HUES64 (cell line): ENCODE data around the gene FGF14.

ENCODE experiments used
- H3K27ac ChIP-seq: 2 replicates; pipeline ENCODE4 v1.7.0; 2013; ENCODE audit warnings: low read depth, low read length, inconsistent platforms
- H3K27me3 ChIP-seq: 2 replicates; pipeline ENCODE4 v1.6.1; 2013; ENCODE audit warnings: mild to moderate bottlenecking, low read length; ENCODE audit not compliant: insufficient read depth
- H3K36me3 ChIP-seq: 2 replicates; pipeline ENCODE4 v1.6.1; 2013; ENCODE audit warnings: mild to moderate bottlenecking, low read length; ENCODE audit not compliant: insufficient read depth
- H3K4me1 ChIP-seq: 2 replicates; pipeline ENCODE4 v1.6.1; 2013; ENCODE audit warnings: mild to moderate bottlenecking, low read length, moderate library complexity; ENCODE audit not compliant: insufficient read depth
- H3K4me3 ChIP-seq: 2 replicates; pipeline ENCODE4 v1.5.1; 2013; ENCODE audit warnings: mild to moderate bottlenecking, low read length, moderate library complexity
- H3K9ac ChIP-seq: 2 replicates; pipeline ENCODE4 v1.6.1; 2013; ENCODE audit warnings: mild to moderate bottlenecking, low read depth, low read length
- H3K9me3 ChIP-seq: 2 replicates; pipeline ENCODE4 v1.6.1; 2013; ENCODE audit warnings: low read depth, low read length; ENCODE audit not compliant: insufficient read depth
- WGBS: fragments of 150-250, 120-280 bp; methylation state at CpG from one replicate; pipeline ENCODE4 v1.1.7; 2013; ENCODE audit warnings: missing lambda C conversion rate; 5-methylcytosine and 5-hydroxymethylcytosine counted together

The FGF14 gene

DNA sequence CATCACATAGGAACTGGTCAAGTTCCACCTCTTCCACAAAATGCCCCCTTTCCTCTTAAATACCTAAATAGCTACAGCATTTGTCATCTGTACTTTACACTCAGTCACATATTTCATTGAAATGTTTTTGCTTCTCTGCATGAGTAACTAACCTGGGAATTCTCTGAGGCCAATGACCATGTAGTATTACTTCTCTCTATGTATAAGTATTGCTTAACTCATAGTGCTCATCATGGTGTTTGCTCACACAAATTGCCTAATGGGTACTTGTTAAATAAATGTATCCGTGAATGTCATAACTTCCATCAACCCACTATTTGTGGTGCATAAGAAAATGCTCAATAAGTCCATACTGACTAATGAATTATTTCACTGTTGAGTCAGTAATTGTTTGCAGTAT lies 115.5 kb downstream of the FGF14 start:
- H3K4me1 ChIP-seq, result no peaks in the 10 kb centered on the region
- no peaks in the 10 kb centered on the region for H3K9me3 ChIP-seq
- no CpG with 5 or more reads among the region's 1 CpG for WGBS
- no peak overlapping the region for H3K4me3 ChIP-seq
- no peak overlapping the region for H3K9ac ChIP-seq
- H3K36me3 ChIP-seq, result no peaks in the 10 kb centered on the region
- H3K27me3 ChIP-seq, result no peaks in the 10 kb centered on the region
- no peak overlapping the region for H3K27ac ChIP-seq

DNA sequence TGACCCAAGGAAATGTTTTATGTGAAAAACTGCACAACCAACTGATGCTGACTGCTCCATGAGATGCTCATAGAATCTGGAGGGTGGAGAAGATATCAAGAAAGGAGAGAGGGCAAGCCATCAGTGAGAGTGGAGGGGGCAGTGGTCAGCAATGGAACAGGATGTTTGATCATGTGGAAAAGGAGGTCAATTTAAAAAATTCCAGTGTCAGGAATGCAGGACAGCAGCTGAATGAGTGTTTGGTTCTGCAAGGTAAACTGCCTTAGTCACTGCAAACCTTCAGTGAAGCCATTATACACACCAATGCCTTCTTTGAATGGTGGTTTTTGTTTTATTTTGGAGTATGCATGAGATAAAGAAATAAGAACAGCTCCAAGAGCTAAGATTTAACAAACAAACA lies 121.5 kb downstream of the FGF14 start:
- H3K27ac ChIP-seq, result no peak overlapping the region
- no peaks in the 10 kb centered on the region for H3K36me3 ChIP-seq
- no peaks in the 10 kb centered on the region for H3K9me3 ChIP-seq
- H3K9ac ChIP-seq, result no peak overlapping the region
- H3K4me3 ChIP-seq, result no peak overlapping the region
- H3K27me3 ChIP-seq, result no peaks in the 10 kb centered on the region
- no peaks in the 10 kb centered on the region for H3K4me1 ChIP-seq

DNA sequence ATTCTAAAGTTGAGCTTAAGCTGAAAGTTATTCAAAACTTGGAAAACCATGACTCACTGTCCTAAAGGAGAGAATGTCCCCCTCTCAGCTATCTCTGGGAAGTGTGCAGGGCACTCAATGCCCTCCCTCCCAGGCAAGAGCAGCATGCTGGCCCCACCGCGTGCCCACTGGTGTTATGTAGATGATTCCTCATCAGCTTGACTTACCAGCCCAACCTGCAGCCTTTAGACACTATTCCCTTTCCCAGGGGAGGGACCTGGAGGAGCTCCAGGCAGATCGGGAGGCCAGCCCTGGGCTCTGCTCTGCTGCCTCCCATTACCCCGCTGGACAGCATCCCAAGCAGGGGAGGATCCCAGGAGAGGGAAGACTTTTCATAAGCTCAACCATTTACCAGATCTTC lies 124.6 kb downstream of the FGF14 start:
- Histone ChIP-seq H3K9ac (no peak overlapping the region), H3K27me3 (no peaks in the 10 kb centered on the region), H3K4me1 (no peaks in the 10 kb centered on the region), H3K4me3 (no peak overlapping the region), H3K9me3 (no peaks in the 10 kb centered on the region), H3K36me3 (no peaks in the 10 kb centered on the region), H3K27ac (no peak overlapping the region)
- 69% methylated on average over 4 of the region's 4 CpGs for WGBS

DNA sequence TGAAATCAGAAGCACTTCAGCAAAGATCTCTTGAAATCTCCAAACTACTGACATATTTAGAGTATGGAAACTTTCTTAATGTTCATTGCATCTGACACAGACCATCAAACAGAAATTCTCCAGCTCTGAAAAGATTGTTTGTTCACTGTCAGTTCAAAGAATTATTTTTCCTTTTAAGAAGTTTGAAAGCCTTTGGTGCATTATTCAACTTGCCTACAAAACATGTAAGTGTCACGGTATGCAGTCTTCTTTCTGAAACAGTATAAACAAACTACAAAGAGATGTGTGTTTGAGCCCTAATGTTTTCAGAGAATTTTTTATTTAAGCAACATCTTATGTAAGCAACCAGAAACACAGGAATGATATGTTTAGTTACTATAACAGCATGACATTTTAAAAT lies 125.4 kb downstream of the FGF14 start:
- WGBS, result no CpG with 5 or more reads among the region's 1 CpG
- no peak overlapping the region for H3K4me3 ChIP-seq

DNA sequence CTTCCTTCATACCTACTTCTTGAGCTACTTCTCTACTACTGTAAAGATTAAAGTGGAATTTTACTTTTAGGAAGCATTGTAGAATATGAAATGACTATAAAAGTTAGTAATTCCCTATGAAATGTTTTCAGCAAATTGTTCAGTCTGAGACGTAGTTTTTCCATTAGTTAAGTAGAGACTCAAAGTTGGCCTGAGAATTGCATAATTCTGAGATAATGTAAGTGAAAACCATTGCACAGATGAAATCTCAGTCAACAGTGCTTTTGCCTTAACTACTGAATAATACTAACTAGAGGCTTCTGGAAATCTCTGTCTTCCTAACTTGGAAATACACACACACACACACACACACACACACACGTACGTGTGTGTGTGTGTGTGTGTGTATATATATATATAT lies 125.9 kb downstream of the FGF14 start:
- no peak overlapping the region for H3K27ac ChIP-seq
- no peaks in the 10 kb centered on the region for H3K27me3 ChIP-seq
- H3K9ac ChIP-seq, result no peak overlapping the region
- no peaks in the 10 kb centered on the region for H3K4me1 ChIP-seq
- no peaks in the 10 kb centered on the region for H3K9me3 ChIP-seq
- no peaks in the 10 kb centered on the region for H3K36me3 ChIP-seq
- WGBS, result 97% methylated on average over 1 of the region's 3 CpGs
- no peak overlapping the region for H3K4me3 ChIP-seq

More for the DNA sequence above, 125.4 kb downstream of the FGF14 start:
- H3K4me1 ChIP-seq, result no peaks in the 10 kb centered on the region
- no peaks in the 10 kb centered on the region for H3K9me3 ChIP-seq
- H3K27me3 ChIP-seq, result no peaks in the 10 kb centered on the region
- no peaks in the 10 kb centered on the region for H3K36me3 ChIP-seq
- no peak overlapping the region for H3K27ac ChIP-seq
- no peak overlapping the region for H3K9ac ChIP-seq

DNA sequence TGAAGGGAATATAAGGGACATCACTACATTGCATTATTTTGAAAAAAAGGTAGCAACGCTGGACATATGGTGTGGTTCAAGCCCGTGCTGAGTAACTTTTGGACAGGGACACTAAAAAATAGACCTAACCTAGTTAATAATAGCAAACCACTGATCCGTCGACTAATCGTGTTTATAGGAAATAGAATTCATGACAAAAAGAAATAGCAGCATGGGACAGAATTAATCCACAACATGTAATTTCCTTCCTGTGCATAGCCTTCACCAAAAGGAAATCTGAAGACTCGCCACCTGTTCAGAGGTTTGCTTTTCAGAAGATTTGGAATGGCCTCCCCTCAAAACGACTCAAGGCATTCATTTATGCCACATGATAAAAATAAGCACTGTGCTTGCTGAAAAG lies 128.7 kb downstream of the FGF14 start:
- H3K27me3 ChIP-seq, result no peaks in the 10 kb centered on the region
- no peak overlapping the region for H3K9ac ChIP-seq
- 98% methylated on average over 7 of the region's 7 CpGs for WGBS
- no peaks in the 10 kb centered on the region for H3K36me3 ChIP-seq
- no peak overlapping the region for H3K27ac ChIP-seq
- H3K9me3 ChIP-seq, result no peaks in the 10 kb centered on the region
- no peak overlapping the region for H3K4me3 ChIP-seq
- no peaks in the 10 kb centered on the region for H3K4me1 ChIP-seq

DNA sequence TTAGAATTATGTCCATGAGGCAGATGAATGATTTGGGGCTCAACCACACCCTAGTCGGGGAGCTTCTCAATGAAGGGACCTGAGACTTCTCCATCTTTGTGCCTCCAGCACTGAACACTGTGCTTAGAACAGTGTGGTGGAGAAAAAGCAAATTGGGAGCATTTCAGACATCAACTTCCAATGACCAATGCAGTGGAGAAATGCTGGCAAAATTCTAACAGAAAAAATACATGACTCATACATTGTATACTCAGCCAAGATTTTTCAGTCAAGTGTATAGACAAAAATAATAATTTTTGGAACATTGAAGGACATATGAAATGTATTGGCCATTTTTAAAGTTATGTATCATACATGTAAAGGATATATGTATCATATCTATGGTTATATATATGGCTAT lies 134.7 kb downstream of the FGF14 start:
- Histone ChIP-seq H3K9ac (no peak overlapping the region), H3K27me3 (no peaks in the 10 kb centered on the region), H3K4me3 (no peak overlapping the region), H3K9me3 (no peaks in the 10 kb centered on the region), H3K4me1 (no peaks in the 10 kb centered on the region), H3K27ac (no peak overlapping the region), H3K36me3 (no peaks in the 10 kb centered on the region)
- 89% methylated on average over 1 of the region's 1 CpG for WGBS

DNA sequence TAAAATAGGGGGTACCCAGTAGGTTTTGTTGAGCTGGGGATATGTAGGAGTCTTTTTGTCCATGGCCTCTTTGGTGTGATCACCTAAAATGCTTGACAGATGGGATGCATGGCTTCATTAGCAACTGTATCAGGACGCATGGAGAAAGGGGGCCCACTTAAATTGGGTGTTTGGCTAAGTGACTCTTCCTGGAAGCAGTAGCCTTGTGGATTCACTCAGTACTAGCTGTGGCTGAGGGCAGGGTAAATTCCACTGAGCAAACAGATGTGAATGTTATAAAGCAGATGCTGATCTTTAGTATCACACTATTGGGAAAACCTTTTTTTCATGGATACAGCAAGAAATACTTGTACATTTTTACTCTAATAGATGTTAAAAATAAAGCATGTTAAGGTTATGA lies 140.0 kb downstream of the FGF14 start:
- 71% methylated on average over 1 of the region's 1 CpG for WGBS
- H3K9ac ChIP-seq, result no peak overlapping the region
- no peaks in the 10 kb centered on the region for H3K27me3 ChIP-seq
- no peak overlapping the region for H3K4me3 ChIP-seq
- H3K9me3 ChIP-seq, result no peaks in the 10 kb centered on the region
- H3K4me1 ChIP-seq, result peaks cover 5% of the 10 kb centered on the region; the same call in 1 of the 2 replicates
- H3K27ac ChIP-seq, result no peak overlapping the region
- no peaks in the 10 kb centered on the region for H3K36me3 ChIP-seq

DNA sequence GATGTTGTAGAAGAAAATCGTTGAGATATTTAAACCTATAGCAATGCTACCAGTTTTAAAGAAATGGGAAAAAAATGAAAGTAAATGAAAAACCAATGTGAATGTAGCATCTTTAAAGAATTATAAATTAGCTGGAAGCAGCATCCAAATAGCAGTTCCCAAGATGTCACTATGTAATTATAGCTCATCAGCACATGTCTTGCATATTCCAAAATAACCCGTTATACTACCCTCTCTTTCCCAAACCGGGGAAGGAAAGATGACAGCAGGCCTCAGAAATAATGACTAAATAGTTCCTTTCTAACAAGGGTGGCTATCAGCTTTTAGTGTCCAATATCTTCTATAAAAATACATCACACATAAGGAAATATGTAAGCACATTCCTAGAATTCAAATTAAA lies 140.5 kb downstream of the FGF14 start:
- Histone ChIP-seq H3K9me3 (no peaks in the 10 kb centered on the region), H3K9ac (no peak overlapping the region), H3K27ac (no peak overlapping the region), H3K4me3 (no peak overlapping the region), H3K36me3 (no peaks in the 10 kb centered on the region), H3K27me3 (no peaks in the 10 kb centered on the region), H3K4me1 (peaks cover 5% of the 10 kb centered on the region; the same call in 1 of the 2 replicates)
- 95% methylated on average over 3 of the region's 3 CpGs for WGBS

DNA sequence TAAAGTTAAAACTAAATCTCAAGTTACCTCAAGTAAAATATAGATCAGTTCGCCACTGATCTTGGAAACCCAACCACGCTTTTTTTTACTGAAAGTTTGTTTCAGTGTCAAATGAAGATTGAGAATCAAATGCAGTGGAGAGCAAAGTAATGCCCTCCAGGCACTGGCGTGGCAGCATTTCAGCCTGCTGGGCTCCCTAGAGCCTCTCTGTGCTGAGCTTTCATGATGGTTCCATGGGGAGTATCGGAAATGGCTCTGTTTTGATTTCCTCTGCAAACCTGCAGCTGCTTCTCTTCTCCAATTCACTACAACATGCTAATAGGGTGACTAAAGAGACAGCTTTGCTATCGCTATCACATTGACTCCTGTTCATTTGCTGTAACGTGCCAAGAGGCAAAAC lies 141.6 kb downstream of the FGF14 start:
- Histone ChIP-seq H3K27me3 (no peaks in the 10 kb centered on the region), H3K4me1 (peaks cover 5% of the 10 kb centered on the region; the same call in 1 of the 2 replicates), H3K4me3 (no peak overlapping the region), H3K27ac (no peak overlapping the region), H3K9me3 (no peaks in the 10 kb centered on the region), H3K9ac (no peak overlapping the region), H3K36me3 (no peaks in the 10 kb centered on the region)
- WGBS, result 84% methylated on average over 6 of the region's 6 CpGs

DNA sequence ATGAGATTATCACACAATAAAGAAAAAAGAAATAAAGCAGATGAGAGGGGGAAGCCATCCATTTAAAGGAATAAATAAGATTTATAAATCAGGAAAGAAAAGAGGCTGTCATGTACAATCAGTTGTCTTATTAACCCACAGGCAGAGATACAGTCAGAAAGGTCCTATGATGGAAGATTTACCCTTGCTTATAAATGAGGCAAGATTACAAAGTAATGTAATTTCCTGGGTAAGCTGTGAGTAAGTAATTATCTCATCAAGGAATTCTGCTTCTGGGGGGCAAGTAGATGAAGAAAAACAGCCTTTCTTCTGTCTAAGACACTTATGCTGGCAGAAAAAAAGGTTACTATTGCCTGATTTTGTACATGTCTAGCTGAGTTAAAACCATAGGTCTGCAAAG lies 146.4 kb downstream of the FGF14 start:
- no peaks in the 10 kb centered on the region for H3K9me3 ChIP-seq

DNA sequence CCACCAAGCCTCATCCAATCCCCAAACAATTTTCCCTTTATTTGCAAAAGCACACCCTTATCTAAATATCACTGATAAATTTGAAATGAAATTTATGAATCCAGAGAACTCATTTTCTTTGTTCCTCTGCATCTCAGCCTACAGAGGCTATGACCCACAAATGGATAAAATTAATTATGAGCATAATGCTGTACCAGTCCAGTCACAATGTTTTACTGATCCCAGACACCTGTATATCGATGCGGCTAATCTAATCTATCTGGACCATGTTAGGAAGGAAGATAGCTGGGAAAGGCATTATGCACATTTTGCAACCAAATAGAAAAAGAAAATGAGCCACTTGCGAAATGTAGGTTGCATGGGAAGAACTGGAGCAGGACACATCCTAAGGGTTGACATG lies 150.0 kb downstream of the FGF14 start:
- WGBS, result 78% methylated on average over 3 of the region's 3 CpGs
- H3K27ac ChIP-seq, result no peak overlapping the region
- no peaks in the 10 kb centered on the region for H3K4me1 ChIP-seq
- no peak overlapping the region for H3K9ac ChIP-seq
- H3K4me3 ChIP-seq, result no peak overlapping the region
- no peaks in the 10 kb centered on the region for H3K36me3 ChIP-seq
- H3K9me3 ChIP-seq, result no peaks in the 10 kb centered on the region
- no peaks in the 10 kb centered on the region for H3K27me3 ChIP-seq

More for the DNA sequence above, 146.4 kb downstream of the FGF14 start:
- H3K36me3 ChIP-seq, result no peaks in the 10 kb centered on the region
- H3K9ac ChIP-seq, result no peak overlapping the region
- H3K27ac ChIP-seq, result no peak overlapping the region
- no peaks in the 10 kb centered on the region for H3K4me1 ChIP-seq
- no peak overlapping the region for H3K4me3 ChIP-seq
- no peaks in the 10 kb centered on the region for H3K27me3 ChIP-seq
